ENCODE data around the gene CARNS1.
A peak's percentile ranks its signal among the peaks of the same experiment; 100 is the strongest.

DNA sequence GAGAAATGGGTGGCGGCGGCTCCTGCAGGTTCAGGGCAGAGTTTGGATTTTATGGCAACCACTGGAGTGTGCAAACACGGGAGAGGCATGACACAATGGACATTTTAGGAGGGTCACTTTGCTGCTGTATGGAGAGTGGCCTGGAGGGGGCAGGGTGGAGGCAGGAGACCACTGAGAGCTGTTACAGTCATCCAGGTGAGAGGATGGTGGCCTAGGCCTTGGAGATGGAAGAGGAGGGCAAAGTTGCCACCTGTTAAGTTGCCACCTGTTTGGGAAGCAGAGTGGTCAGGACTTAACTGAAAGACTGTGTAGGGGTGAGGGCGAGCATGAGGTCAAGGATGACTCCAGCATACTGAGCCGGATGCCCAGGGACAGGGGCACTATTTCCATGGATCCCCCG is 26.0 kb upstream of the CARNS1 start:
- TF ChIP-seq, protein P1, sequence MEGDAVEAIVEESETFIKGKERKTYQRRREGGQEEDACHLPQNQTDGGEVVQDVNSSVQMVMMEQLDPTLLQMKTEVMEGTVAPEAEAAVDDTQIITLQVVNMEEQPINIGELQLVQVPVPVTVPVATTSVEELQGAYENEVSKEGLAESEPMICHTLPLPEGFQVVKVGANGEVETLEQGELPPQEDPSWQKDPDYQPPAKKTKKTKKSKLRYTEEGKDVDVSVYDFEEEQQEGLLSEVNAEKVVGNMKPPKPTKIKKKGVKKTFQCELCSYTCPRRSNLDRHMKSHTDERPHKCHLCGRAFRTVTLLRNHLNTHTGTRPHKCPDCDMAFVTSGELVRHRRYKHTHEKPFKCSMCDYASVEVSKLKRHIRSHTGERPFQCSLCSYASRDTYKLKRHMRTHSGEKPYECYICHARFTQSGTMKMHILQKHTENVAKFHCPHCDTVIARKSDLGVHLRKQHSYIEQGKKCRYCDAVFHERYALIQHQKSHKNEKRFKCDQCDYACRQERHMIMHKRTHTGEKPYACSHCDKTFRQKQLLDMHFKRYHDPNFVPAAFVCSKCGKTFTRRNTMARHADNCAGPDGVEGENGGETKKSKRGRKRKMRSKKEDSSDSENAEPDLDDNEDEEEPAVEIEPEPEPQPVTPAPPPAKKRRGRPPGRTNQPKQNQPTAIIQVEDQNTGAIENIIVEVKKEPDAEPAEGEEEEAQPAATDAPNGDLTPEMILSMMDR (IDR thresholded peaks at IDR 0.05; ENCODE audit: poor library complexity) = peak; percentile 48
- TF ChIP-seq EZH2 (IDR thresholded peaks at IDR 0.05; ENCODE audit: borderline replicate concordance) = no peak

All from hepatocyte (in vitro differentiated cells).